ENCODE results near the gene SCGB1A1.
"Not testable (repeated sequence)": the region's sequence is repeated elsewhere in the genome, so short reads cannot be mapped to it uniquely, and the experiment has no call there.

The SCGB1A1 gene

DNA sequence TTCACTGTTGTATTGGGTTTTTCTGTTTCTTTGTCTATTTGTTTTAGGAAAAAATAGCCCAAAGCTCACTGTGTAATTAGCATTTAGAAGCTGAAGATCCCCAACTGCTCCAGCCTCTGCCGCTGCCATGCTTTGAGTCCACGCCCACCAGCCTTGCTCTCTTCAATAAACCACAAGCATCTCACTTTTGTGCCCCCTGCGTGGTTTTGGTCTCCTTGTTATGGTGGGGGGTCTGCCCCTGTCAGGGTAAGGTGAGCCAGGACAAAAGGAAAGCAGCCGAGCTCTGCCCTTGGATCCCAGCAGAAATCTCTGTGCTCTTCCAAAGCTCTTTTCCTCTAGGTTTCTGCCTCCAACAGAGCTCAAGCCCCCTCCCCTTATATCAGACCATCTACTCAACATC is 4.2 kb downstream of the SCGB1A1 start:
- no peak for DNase-seq

DNA sequence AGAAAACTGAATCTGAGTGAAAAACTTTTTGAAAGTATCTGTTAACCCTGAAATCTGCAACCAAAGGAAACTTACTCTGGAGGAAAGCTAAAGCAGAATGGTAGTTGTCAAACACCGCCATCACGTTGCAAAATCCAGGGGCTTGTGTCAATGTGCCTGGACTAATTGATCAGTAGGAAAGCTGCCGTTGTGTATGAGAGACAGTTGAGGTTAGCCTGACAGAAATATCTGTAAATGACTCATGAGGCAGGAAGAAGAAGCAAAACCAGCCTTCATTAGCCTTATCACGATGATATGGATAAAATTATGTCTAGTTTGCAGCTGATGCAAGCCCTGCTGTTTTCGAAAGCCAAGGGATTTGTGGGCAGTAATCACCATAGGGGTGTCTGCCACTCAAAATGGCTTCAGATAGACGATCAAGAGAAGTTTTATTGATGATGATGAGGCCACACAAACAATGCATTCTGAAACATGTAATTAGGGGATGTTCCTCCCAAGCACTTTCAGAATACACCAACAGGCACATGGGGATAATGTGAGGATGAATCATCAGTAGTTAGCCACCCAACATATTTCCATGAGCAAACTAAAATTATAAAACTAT is 8.9 kb downstream of the SCGB1A1 start:
- DNase-seq, result peak; percentile 38

DNA sequence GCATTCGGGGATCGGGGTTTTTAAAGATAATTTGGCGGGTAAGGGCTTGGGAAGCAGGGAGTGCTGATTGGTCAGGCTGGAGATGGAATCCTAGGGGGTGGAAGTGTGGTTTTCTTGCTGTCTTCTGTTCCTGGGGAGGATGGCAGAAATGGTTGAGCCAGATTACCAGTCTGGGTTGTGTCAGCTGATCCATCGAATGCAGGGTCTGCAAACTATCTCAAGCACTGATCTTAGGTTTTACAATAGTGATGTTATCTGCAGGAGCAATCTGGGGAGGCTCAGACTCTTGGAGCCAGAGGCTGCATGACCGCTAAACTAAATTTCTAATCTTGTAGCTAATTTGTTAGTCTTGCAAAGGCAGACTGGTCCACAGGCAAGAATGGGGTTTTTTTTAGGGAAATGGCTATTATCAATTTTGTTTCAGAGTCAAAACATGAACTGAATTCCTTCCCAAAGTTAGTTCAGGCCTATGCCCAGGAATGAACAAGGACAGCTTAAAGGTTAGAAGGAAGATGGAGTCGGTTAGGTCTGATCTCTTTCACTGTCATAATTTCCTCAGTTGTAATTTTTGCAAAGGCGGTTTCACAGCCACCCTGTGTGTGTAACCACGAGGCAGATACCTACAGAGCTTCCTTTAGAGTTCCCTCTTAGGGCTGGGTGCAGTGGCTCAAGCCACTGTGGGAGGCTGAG is 10.2 kb downstream of the SCGB1A1 start:
- DNase-seq, result no peak

DNA sequence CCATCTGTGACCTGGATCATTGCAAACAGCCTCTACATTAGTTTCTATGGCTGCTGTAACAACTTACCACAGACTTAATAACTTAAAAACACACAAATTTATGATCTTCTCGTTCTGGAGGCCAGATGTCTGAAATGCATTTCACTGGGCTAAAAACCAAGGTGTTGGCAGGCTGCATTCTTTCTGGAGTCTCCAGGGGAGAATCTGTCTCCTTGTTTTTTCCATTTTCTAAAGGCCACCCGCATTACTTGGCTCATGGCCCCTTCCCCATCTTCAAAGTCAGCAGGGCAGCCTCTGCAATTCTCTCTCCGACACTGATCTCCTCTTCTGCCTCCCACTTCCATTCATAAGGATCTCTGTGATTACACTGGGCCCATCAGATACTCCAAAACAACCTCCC is 11.6 kb downstream of the SCGB1A1 start:
- no peak for DNase-seq

DNA sequence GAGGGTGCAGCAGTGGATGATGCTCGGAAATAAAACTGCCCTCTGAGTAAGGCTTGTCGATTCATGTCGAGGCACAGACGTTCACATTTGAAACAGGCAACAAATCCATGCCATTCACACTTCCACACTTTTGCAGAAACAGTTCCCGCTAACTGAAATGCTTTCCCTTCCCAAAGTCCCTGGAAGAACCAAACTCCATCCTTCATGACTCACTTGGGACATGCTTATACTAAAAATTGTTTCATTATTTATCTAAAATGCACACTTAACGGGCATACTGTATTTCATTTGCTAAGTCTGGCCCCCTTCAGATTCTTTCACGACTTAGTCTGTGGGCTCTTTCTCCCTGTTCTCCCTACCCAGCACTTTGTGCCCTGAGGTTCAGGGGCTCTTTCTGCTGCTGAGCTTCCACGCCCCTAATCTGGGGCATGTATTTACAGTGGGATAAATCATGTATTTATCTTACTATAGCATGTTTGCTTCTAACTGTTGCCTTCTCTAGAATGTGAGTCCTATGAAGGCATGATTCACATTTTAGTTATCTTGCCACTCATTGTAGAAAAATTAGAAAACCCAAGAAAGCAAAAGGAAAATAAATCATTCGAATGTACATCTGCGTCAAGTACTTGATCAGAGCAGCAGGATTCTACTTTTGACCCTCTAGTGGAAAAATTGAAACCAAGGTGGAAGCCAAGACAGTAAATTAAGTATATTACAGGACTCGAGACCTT is 12.5 kb downstream of the SCGB1A1 start:
- DNase-seq, result peak; percentile 76

DNA sequence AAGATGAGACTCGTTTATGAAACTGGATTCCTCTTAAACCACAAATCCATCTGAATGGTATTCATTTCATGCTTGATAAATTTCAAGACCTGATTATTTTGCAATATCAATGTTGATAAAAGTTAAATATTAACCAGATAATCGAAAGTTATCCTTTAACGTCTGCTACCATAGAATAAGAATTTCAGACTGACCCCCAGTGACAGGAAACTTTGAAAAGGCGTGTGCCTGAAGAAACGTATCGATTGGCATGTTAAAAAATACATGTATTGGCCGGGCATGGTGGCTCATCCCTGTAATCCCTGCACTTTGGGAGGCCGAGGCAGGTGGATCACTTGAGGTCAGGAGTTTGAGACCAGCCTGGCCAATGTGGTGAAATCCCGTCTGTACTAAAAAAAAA is 13.9 kb downstream of the SCGB1A1 start:
- peak; percentile 74 for DNase-seq

DNA sequence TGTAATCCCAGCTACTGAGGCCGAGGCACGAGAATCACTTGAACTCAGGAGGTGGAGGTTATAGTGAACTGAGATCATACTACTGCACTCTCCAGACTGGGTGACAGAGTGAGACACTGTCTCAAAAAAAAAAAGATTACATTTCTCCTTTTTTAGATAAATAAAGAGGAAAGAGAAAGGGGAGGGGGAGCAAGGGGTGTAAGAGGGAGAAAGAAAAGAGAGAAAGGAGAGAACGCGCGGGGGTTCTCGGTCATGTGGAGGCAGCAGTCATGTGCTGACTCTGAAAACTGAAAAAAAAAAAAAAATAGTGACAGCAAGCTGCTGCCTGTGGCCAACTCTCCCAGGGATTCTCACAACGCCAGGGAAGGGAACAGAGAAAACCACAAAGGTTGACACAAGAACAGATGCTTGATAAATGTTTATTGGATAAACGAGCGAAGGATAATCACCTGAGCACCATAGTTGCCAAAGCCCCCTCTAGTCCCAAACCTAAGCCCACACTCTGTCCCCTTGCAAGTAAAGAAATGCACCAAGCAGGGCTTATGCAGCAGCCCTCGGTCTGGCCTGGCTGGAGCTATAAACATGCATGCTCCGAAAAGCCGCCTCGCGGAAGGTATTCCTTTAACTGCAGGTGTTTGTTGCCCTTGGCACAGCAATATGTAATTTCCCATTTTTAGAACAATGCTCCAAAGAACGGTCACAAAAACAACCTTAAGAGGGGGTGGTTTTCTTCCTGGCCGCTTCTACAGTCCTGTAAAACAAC is 14.5 kb downstream of the SCGB1A1 start:
- peak; percentile 64 for DNase-seq

DNA sequence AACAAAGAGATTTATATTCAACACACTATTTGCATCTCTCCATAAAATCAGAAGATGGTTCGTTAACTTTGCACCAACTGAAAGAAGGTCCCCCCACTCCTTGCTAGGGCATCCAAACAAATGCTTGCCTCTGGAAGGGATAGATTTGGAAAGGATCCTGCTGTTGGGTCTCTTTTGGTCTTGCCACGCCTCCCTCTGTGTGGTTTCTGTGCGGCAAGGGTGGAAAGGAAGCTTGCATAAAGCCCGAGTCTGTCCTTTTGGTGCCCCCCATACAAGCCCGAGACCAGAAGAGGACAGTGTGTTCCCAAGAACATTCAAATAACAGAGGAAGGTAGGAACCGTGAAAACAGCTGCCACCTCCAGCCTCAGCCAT is 15.1 kb downstream of the SCGB1A1 start:
- DNase-seq, result no peak

DNA sequence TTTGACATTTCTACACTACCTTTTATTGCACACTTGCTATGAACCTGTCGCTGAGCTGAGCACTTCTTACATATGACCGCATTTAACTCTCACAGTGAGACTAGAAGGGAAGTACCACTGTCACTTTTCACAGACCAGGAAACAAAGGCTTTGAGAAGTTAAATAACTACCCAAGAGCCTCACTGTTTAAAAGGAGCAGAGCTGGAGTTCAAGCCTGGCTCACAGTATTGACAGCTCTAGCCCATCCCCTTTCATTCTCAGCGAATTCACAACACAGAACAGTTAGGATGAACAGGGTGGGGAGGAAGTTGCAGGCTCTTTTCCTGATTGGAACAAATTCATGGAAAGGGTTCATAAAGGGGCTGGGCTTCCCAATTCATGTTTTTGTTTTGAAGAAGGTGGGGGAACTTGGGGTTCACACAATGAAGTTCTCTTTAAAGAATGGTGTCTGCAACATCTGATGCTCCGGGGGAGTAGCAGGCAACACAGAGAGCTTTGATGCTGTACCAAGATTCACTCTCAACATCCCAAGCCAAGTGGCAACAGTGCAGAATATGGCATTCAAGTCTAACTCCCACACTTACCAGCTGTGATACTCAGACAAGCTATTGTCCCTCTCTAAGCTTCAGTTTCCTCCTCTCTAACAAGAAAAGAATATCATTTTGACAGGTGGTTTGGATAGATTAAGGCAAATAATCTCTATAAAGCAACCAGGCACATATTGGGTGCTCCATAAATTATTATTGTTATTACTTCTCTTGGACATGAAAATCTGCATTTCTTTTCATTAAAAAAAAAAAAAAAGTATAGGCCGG is 17.2 kb downstream of the SCGB1A1 start:
- DNase-seq, result no peak

DNA sequence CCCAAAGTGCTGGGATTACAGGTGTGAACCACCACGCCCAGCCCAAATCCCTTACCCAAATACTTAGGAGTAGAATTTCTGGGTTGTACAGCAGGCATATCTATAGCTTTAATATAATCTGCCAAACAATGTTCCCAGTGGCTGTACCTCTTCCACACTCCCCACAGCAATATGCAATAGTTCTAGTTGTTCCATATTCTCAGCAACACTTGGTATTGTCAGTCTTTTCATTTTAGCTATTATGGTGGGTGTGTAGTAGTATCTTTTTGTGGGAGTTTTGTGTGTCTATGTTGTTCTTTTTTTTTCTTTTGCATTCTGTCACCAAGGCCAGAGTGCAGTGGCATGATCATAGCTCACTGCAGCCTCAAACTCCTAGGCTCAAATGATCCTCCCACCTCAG is 18.8 kb downstream of the SCGB1A1 start:
- no peak for DNase-seq

DNA sequence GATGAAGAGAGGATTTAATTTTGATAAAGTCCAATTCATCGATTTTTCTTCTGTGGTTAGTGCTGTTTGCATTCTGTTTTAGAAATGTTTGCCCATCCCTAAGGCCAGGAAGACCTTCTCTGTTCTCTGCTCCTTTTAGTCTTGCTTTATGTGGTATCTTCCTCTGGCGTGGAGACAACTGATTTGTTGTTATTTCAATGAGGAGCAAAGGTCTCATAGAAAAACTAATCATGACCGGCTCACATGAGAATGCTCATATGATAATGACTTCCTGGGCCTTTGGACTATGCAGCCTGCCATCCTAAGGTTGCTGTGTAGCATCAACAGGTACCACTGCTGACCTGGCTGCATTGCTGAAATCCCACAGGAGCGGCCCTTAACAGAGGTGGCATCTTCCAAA is 19.8 kb downstream of the SCGB1A1 start:
- no peak for DNase-seq

DNA sequence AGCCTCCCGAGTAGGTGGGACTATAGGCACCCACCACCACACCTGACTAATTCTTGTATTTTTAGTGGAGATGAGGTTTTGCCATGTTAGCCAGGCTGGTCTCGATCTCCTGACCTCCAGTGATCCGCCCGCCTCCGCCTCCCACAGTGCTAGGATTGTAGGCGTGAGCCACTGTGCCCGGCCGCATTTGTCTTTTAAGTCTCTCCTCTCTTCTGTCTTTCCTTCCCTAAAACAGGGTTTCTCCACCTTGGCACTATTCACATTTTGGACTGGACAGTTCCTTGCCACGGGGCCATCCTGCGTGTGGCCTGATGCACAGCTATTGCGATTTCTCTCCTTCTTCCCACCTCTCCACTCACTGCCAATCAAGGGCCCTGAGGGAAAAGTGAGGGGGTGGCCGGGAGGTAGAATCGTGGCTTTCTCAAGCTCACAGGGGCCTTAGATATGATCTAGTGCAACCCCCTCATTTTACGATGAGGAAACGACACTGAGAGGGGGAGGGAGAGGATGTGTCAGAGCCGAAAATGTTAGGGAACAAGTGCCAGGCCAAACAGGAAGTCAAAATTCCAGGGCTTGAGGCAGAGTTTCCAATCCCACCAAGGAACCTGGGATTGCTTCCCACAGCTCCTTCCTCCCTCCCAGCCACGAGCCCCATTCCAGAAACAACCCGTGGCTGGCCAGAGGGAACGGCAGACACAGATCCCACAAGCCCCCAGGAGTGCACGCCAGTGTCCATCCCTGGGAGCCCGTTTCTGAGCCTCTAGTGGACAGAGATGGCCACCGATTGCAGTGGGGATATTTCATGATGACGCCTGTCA is 21.2 kb downstream of the SCGB1A1 start:
- DNase-seq, result no peak

DNA sequence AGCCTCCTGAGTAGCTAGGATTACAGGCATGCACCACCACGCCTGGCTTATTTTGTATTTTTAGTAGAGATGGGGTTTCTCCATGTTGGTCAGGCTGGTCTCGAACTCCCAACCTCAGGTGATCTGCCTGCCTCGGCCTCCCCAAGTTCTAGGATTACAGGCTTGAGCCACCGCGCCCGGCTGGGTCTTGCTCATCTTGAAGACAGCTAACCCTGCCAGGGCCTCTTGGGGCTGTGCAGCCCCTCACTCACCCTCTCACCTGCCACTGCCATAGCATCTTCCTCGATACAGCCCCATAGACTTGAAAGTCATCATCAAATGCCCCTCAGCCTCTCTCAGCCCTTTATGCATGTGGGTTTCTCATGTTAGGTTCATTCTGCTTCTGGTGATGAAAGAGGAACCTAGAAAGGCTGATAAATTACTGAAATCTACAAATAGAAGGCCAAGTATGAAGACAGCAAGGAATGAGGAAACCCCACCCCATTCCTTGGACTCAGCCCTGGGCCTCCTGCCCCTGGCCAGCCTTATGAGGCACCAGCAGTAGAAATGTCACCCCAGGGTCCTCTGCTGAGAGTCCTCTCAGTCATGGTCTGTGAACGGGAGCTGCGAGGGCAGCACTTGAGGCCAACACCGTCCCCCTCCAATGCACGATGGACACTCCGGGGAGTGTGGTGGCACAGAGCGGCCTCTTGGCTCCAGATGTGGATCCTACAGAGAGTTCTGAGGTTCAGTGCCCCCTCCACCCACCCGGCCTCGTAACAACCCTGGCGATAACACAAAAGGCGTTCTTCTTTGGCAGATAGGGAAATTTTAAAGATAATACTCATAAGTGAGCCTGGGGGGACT is 24.8 kb downstream of the SCGB1A1 start:
- no peak for DNase-seq

DNA sequence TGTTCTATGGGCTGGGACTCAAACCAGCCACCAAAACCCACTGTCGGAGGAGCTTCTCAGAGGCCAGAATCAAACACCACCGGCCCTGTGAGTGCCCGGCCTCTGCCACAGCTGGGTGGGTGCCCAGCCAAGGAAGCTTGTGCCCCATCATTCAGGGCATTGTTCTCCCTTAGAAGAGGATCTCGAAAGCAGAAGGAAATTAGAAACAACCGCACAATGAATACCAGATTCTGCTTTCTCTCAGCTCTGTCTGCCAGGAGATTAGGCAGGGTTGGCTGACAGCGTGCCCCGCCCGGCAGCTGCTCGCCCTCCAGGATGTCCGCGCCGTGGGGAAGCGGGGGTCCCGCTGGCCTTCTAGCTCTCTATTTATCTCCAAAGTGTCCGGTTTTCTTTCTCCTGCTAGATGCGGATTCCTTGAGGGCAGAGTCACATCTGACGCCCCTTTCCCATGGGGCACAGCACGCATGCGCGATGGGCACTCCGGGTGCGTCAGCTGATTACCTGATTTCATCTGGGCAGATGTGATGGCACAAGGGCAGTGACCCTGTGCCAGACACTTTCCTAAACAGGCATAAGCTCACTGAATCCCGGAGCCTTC is 25.5 kb downstream of the SCGB1A1 start:
- DNase-seq, result no peak

DNA sequence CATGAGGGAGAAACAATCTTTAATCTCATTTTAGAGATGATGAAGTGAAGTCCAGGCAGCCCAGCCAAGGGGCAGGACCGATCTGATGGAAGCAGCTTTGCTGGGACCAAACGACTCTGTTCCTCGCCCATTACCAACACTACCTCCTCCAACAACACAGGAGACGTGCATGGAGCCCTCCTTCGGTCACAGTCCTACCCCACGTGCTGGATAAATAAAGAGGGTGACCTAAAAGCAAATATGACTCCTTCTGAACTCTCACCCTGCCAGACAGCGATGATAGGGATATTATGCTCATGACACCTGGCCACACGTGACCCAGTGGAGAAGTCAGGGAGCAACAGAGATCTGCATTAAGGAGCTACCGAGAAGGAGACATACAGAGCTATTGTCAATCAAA is 26.0 kb downstream of the SCGB1A1 start:
- DNase-seq, result no peak

DNA sequence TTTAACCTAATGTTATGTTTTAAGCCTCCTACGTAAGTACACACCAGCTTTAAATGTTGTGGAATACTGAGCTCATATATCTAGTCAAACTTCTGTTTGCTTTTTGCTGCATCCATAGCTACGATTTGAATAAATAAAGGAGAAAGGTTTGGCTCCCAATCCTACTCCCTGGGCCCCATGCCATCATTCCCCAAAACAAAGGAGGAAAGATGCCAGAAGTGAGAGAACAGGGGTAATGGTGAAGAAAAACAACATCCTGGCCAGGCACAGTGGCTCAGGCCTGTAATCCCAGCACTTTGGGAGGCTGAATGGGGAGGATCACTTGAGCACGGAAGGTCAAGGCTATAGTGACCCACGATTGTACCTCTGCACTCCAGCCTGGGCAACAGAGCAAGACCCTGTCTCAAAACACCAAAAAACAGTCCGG is 26.5 kb downstream of the SCGB1A1 start:
- no peak for DNase-seq

DNA sequence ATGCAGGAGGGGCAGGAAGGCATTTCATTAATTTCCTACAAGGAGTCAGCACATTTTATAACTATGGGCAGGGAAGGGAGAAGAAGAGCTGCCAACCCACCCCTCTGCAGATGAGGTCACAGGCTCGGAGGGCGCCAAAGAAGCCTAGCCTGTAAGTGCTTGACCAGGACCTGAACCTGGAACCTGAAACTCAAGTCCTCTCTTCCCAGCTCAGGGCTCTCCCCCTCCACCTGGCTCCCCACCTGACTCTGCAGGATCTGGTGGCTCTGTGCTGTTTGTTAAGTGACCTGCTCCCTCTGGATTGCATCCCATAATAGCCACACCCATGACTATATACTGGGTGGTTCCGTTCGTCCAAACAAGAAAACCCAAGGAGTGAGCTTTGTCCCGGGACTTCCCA is 27.3 kb downstream of the SCGB1A1 start:
- DNase-seq, result no peak

DNA sequence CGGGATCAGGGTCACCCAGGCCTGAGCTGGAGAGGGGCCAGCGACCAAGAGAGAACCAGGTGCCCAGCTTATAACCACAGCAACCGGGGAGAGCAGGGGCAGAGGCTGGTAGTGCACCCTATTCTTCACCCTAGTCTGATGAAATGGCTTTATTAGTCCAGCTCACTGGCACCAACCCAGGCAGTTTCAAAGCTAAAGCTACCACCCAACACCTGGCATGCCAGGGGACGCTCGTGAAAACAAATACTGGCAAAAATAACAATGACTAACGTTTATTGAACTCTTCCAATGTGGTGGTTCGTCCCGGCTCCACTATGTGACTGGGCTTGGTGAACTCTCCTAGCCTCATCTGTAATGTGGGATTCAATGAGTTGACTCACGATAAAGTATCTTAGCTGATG is 30.6 kb downstream of the SCGB1A1 start:
- DNase-seq, result peak; percentile 16

DNA sequence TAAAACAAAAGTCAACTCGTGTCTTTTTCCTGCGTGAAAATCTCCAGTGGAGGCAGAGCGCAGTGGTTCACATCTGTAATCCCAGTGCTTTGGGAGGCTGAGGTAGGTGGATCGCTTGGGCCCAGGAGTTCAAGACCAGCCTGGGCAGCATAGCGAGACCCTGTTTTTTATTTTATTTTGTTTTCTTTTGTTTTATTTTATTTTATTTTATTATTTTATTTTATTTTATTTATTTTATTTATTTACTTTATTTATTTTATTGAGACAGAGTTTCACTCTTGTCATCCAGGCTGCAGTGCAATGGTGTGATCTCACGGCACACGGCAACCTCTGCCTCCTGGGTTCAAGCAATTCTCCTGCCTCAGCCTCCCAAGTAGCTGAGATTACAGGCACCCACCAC is 31.1 kb downstream of the SCGB1A1 start:
- DNase-seq, result not testable (repeated sequence)

DNA sequence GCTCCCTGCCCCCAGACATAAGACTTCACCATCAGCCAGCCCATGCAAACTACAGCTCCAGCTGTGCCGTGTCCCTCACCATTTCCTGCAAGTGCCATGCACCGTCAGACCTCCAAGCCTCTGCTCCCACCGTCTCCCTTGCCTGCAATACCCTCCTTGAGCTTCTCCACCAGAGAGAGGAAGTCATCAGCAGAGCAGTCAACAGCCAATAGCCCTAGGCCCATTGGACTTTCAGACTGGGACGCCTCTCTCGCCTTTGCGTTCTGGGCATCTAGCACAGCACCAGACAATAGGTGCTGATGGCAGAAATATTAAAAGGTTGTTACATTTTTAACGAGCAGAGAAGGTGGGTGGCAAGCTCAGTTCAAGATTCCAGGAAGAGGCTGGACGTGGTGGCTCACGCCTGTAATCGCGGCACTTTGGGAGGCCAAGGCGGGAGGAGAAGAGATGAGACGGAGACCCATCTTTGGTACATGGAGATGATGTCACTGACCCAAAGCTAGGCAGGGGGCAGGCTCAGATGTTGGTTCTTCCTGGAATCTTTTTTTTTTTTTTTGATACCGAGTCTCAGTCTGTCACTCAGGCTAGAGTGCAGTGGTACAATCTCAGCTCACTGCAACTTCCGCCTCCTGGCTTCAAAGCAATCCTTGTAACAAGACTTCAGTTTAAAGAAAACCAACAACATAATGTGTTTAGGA is 31.9 kb downstream of the SCGB1A1 start:
- no peak for DNase-seq
